ENCODE measurements around the gene UPK1B.
A peak's percentile ranks its signal among the peaks of the same experiment; 100 is the strongest.
"Not testable (repeated sequence)": the region's sequence is repeated elsewhere in the genome, so short reads cannot be mapped to it uniquely, and the experiment has no call there.

UPK1B gene

GRCh38 chr3:119173325-119173724, at the start of gene UPK1B:
Gene UPK1B, plus strand, starts transcription at chr3:119173598. Its CDS starts 13,144 bp downstream, at chr3:119186742.
- H3K27me3 Mint-ChIP-seq (ENCODE audit: low read depth): peaks cover 11% of the 10 kb centered on the region
- H3K27ac Mint-ChIP-seq: no peak within 1 kb of the TSS
- H3K36me3 Mint-ChIP-seq (ENCODE audit: low read depth): no peaks in the 10 kb centered on the region
- no peaks in the 10 kb centered on the region for H3K4me1 Mint-ChIP-seq
- TF ChIP-seq CTCF (IDR thresholded peaks at IDR 0.05; ENCODE audit: unreplicated experiment in 3 of 3): no peak
- peak within 1 kb of the TSS in 2 of 3 experiments; percentile 28 to 34 for H3K4me3 Mint-ChIP-seq
- no peaks in the 10 kb centered on the region for H3K9me3 Mint-ChIP-seq

- no peak for TF ChIP-seq CTCF (IDR thresholded peaks at IDR 0.05; ENCODE audit: unreplicated experiment in 3 of 3)
- Mint-ChIP-seq H3K36me3 (ENCODE audit: low read depth) (no peaks in the 10 kb centered on the region), H3K4me3 (no peak overlapping the region), H3K4me1 (no peaks in the 10 kb centered on the region), H3K9me3 (no peaks in the 10 kb centered on the region), H3K27ac (no peak overlapping the region), H3K27me3 (ENCODE audit: low read depth) (no peaks in the 10 kb centered on the region)
These were observed 48.1 kb upstream of the UPK1B start for GRCh38 chr3:119125342-119125741.

- H3K36me3 Mint-ChIP-seq (ENCODE audit: low read depth): no peaks in the 10 kb centered on the region
- no peaks in the 10 kb centered on the region for H3K4me1 Mint-ChIP-seq
- no peaks in the 10 kb centered on the region for H3K27me3 Mint-ChIP-seq (ENCODE audit: low read depth)
- H3K9me3 Mint-ChIP-seq: peaks cover 3% of the 10 kb centered on the region
- H3K27ac Mint-ChIP-seq: no peak overlapping the region
- no peak for TF ChIP-seq CTCF (IDR thresholded peaks at IDR 0.05; ENCODE audit: unreplicated experiment in 3 of 3)
- no peak overlapping the region for H3K4me3 Mint-ChIP-seq
These were observed 47.5 kb upstream of the UPK1B start for GRCh38 chr3:119125742-119126504.

GRCh38 chr3:119130291-119130690, 43.1 kb upstream of the UPK1B start:
- H3K9me3 Mint-ChIP-seq; H3K4me3 Mint-ChIP-seq; H3K4me1 Mint-ChIP-seq; H3K36me3 Mint-ChIP-seq (ENCODE audit: low read depth); H3K27ac Mint-ChIP-seq; H3K27me3 Mint-ChIP-seq (ENCODE audit: low read depth): not testable (repeated sequence)

DNA sequence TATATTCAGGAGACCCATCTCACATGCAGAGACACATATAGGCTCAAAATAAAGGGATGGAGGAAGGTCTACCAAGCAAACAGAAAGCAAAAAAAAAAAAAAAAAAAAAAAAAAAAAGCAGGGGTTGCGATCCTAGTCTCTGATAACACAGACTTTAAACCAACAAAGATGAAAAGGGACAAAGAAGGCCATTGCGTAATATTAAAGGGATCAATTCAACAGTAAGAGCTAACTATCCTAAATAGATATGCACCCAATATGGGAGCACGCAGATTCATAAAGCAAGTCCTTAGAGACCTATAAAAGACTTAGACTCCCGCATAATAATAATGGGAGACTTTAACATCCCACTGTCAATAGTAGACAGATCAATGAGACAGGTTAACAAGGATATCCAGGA, 41.1 kb upstream of the UPK1B start:
- not testable (repeated sequence) for H3K9me3 Mint-ChIP-seq; H3K27me3 Mint-ChIP-seq (ENCODE audit: low read depth); H3K4me3 Mint-ChIP-seq; H3K27ac Mint-ChIP-seq; H3K4me1 Mint-ChIP-seq; H3K36me3 Mint-ChIP-seq (ENCODE audit: low read depth)

- H3K9me3 Mint-ChIP-seq: not testable (repeated sequence)
These were observed 34.0 kb upstream of the UPK1B start for GRCh38 chr3:119139360-119139759.

GRCh38 chr3:119140466-119140865, 32.9 kb upstream of the UPK1B start:
- H3K27ac Mint-ChIP-seq: no peak overlapping the region
- no peaks in the 10 kb centered on the region for H3K36me3 Mint-ChIP-seq (ENCODE audit: low read depth)
- no peak for TF ChIP-seq CTCF (IDR thresholded peaks at IDR 0.05; ENCODE audit: unreplicated experiment in 3 of 3)
- no peaks in the 10 kb centered on the region for H3K27me3 Mint-ChIP-seq (ENCODE audit: low read depth)
- H3K9me3 Mint-ChIP-seq: peaks cover 8% of the 10 kb centered on the region
- no peaks in the 10 kb centered on the region for H3K4me1 Mint-ChIP-seq
- no peak overlapping the region for H3K4me3 Mint-ChIP-seq

More at GRCh38 chr3:119139360-119139759, 34.0 kb upstream of the UPK1B start:
- H3K27me3 Mint-ChIP-seq (ENCODE audit: low read depth); H3K36me3 Mint-ChIP-seq (ENCODE audit: low read depth); H3K27ac Mint-ChIP-seq; H3K4me3 Mint-ChIP-seq; H3K4me1 Mint-ChIP-seq: not testable (repeated sequence)

All from nephron (organoid).